T follicular helper cell (primary cell): ENCODE measurements around the gene MMP1.
"Not testable (repeated sequence)": the region's sequence is repeated elsewhere in the genome, so short reads cannot be mapped to it uniquely, and the experiment has no call there.

Source experiments
- DNase-seq: peaks from one replicate; pipeline ENCODE4 v3.0.0-alpha.2; 2020; ENCODE audit warnings: low read depth

MMP1 gene

DNA sequence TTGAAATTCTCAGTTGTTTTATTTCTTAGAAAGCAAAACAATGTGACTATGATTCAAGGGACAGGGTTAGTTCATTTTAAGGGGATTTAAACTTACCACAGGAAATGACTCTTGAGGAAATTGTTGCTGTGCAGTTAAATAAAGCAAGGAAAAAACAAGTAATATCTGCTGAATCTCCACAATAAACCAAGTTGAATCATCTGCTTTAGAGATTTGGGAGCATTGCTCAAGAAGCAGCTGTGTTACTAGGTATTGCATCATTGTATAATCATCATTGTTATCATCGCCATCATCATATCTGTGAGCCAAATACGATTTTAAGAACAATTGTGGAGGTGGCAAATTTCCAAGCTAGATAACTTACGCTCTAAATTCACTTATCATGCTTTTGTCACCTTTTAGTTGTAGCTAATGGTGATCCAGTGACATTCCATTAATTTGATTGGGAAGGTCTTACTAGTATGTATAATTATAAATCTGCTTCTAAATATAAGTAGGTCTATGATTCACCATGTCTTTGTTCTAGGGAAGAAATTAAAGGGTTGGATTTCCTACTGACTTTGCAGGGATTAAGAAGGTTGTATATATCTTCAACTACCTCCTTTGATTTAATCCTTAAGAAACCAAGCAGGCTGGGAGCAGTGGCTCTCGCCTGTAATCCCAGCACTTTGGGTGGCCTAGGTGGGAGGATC, 37.5 kb downstream of the MMP1 start:
- DNase-seq: no peak

DNA sequence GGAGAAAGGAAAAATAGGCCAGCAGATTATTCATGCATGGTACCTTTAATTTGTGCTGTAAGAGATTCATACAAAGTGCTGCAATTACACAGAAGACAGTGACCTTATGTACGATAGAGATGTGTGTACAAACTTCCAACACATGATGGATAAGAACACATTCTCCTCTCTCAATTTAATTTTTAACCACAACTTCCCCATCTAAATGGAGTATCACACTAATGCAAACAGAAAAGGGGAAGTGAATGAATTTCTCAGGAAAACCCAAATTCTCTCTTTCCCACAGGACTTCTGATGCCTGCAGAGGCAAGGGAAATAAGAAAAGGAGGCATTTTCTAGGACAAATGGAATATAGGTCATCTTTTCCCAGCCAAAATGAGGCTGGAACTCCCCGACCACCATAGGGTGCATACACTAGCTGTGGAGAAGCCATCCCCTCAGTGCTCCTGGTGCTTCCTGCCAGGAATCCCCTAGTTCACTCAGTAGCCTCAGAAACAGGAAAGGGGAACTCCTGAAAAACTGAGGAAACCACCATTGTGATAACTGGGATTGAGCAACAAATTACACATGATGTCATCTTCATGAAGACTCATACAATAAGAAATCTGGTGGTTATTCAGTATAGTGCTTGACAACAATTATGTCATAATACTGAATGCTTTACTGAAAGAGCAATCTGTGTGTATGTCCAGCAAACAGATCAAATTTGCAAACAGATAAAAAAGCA, 40.0 kb downstream of the MMP1 start:
- no peak for DNase-seq

DNA sequence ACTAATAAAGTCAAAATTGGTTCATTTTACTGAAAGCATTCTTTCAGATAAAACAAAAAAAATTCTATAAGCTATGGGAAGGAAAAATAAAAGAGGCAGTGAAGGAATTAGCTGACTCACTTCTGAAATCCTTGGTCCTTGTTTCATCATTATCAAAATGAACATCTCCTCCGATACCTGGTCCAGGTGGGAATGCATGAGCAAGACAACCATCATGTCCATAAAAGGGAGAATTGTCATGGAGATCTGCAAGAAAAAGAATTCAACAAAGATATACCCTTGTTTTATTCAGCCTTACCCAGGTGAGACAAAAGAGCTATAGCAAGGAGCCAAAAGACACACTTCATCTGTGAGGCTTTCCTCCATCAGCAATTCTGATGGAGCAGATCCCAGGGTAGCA, 44.7 kb downstream of the MMP1 start:
- no peak for DNase-seq

DNA sequence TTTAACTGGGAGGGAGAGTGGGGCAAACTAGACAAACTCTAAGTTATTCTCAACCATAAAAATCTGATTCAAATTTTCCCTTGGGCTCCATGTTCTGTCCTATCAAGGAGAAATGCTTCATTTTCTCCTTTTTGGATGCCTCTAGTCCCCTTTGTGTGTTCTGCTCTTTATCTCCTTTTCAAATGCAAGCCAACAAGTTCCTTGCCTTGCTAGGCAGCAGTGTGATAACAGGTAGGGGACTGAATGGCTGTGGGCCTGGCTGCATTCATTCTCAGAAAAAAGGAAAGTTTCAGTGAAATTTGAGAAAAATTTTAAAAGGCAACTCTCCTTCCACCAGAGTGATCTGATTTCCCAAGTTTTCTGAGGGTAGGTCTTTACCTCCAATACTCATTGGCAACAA, 46.3 kb downstream of the MMP1 start:
- DNase-seq: no peak

DNA sequence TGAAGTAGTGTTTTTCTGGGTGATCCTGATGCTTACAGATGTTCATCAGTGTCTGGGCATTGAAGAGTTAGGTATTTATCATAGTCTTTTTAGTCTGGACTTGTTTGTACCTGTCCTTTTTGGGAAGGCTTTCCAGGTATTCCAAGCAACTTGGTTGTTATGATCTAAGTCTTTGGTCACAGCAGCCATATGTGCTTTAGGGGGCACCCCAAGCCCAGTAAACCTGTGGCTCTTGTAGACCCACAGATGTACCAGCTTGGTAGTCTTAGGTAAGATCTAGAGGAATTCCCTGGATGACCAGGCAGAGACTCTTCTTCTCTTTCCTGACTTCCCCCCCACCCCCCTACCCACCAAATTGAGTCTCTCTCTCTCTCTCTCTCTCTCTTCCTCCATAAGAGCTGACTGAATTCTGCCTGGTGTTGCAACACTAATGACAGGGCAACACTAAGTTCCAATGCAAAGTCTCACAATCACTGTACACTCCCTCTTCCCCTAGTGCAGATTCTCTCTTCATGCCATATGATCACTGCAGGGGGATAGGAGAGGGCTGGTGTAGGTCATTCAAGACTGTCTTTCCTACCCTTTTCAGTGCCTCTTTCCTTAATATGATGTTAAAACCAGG, 48.7 kb downstream of the MMP1 start:
- DNase-seq: no peak

DNA sequence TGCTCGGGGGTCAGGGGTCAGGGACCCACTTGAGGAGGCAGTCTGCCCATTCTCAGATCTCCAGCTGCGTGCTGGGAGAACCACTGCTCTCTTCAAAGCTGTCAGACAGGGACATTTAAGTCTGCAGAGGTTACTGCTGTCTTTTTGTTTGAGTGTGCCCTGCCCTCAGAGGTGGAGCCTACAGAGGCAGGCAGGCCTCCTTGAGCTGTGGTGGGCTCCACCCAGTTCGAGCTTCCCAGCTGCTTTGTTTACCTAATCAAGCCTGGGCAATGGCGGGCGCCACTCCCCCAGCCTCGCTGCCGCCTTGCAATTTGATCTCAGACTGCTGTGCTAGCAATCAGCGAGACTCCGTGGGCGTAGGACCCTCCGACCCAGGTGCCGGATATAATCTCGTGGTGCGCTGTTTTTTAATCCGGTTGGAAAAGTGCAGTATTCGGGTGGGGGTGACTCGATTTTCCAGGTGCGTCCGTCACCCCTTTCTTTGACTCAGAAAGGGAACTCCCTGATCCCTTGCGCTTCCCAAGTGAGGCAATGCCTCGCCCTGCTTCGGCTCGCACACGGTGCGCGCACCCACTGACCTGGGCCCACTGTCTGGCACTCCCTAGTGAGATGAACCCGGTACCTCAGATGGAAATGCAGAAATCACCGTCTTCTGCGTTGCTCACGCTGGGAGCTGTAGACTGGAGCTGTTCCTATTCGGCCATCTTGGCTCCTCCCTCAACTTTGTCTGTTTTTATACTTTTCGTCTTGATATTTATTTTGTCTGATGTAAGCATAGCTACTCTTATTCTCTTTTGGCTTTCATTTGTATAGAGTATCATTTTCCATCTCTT, 51.0 kb downstream of the MMP1 start:
- not testable (repeated sequence) for DNase-seq
